Tibial artery (tissue), 4 donors: ENCODE measurements around the gene PLCB2.

Experiments
- DNase-seq, 2 donors: peaks; one replicate each; pipeline ENCODE4 v3.0.0-alpha.2; 2019
- H3K27ac ChIP-seq, 2 donors: fragments of 200-600 bp; sonication (generic) in 1 of 2; 1 replicate in 1 of 2; 2 replicates in 1 of 2; pipeline ENCODE4 v1.5.1; 2018 to 2019; ENCODE audit warnings: mild to moderate bottlenecking in 1 of 2
- H3K27me3 ChIP-seq, 2 donors: fragments of 200-600 bp; sonication (generic) in 1 of 2; one replicate each; pipeline versions ENCODE4 v1.5.1 to v1.6.0; 2016 to 2019
- H3K36me3 ChIP-seq, 3 donors: fragments of 200-600 bp; sonication (generic) in 2 of 3; one replicate each; pipeline ENCODE4 v1.5.1; 2016 to 2019; ENCODE audit warnings: mild to moderate bottlenecking in 2 of 3
- H3K4me1 ChIP-seq, 4 donors: fragments of 200-600 bp; sonication (generic) in 2 of 4; 1 replicate in 3 of 4; 2 replicates in 1 of 4; pipeline ENCODE4 v1.5.1; 2016 to 2019
- H3K4me3 ChIP-seq, 2 donors: fragments of 200-600 bp; sonication (generic) in 1 of 2; 1 replicate in 1 of 2; 2 replicates in 1 of 2; pipeline ENCODE4 v1.5.1; 2018 to 2019; ENCODE audit warnings: mild to moderate bottlenecking in 2 of 2
- H3K9me3 ChIP-seq, 3 donors: fragments of 200-600 bp; sonication (generic) in 1 of 3; one replicate each; pipeline ENCODE4 v1.5.1; 2016 to 2019
- intact Hi-C: fragments of 100-400 bp; cut with DNase I; formaldehyde crosslinking; loops from one replicate; pipeline ENCODE4 v1.15.0; 2023; ENCODE audit warnings: low total_unique reads
- TF ChIP-seq, protein P1 (sequence below), 2 experiments: fragments of 200-600 bp in 1 of 2; fragments of 450-650 bp in 1 of 2; IDR thresholded peaks; one replicate each; pipeline ENCODE4 v1.5.1; 2017 to 2019; ENCODE audit warnings: antibody characterized with exemption in 2 of 2, mild to moderate bottlenecking in 1 of 2, moderate library complexity in 1 of 2

PLCB2 gene

DNA sequence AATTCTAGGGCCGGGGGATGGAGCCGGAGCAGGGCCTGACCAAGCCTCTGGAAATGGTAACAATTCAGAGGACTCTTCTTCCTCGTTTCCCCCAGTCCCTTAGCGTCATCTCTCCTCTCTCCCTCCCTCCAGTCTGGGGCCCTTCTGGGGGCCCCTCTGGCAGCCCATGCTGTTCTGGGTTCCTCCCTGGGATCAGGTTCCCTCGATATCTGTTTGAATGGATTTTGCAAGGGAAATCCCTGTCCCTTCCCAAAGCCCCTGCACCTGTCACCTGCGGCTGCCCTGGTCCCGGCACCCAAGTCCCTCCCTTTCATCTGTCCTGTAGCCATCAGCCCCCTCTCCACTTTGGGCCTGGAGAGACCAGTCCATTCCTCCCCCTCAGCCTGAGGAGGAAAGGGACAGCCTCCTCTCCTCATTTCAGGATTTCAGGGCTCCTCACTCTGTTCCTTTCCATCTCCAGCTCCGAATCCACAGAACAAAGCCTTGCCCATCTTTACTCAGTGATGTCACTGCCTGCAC is 1.7 kb upstream of the PLCB2 start:
- H3K27ac ChIP-seq, result no peak overlapping the region
- intact Hi-C loops, result no loop called here
- no peaks in the 10 kb centered on the region for H3K9me3 ChIP-seq
- no peaks in the 10 kb centered on the region for H3K36me3 ChIP-seq
- H3K4me1 ChIP-seq, result peaks cover 0 to 11% (median 0%) of the 10 kb centered on the region in 4 donors
- no peak for DNase-seq
- TF ChIP-seq, protein P1, sequence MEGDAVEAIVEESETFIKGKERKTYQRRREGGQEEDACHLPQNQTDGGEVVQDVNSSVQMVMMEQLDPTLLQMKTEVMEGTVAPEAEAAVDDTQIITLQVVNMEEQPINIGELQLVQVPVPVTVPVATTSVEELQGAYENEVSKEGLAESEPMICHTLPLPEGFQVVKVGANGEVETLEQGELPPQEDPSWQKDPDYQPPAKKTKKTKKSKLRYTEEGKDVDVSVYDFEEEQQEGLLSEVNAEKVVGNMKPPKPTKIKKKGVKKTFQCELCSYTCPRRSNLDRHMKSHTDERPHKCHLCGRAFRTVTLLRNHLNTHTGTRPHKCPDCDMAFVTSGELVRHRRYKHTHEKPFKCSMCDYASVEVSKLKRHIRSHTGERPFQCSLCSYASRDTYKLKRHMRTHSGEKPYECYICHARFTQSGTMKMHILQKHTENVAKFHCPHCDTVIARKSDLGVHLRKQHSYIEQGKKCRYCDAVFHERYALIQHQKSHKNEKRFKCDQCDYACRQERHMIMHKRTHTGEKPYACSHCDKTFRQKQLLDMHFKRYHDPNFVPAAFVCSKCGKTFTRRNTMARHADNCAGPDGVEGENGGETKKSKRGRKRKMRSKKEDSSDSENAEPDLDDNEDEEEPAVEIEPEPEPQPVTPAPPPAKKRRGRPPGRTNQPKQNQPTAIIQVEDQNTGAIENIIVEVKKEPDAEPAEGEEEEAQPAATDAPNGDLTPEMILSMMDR (IDR thresholded peaks at IDR 0.05), result no peak
- peaks cover 0 to 43% of the 10 kb centered on the region in 2 donors for H3K27me3 ChIP-seq
- H3K4me3 ChIP-seq, result no peak overlapping the region

DNA sequence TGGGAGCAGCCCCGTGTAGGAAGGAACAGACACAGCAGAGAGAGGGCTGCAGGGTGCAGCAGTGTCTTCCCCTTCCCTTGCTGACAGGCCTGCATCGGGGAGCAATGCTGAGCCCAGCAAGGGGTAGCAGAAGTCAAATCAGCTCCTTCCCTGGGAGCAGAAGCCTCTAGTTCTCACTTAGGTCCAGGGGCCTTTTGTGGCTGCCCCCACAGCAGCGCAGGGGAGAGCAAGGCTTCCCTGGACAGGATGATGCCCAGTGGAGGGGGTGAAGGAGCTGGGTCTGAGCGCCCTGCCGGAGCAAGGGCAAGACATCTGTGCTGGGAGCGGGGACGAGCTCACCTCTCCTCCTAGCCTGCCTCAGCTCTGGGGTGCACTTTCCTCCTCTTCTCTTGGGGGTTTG is 827 bp downstream of the PLCB2 start:
- no peaks in the 10 kb centered on the region for H3K4me1 ChIP-seq
- no peaks in the 10 kb centered on the region for H3K9me3 ChIP-seq
- H3K36me3 ChIP-seq, result no peaks in the 10 kb centered on the region
- TF ChIP-seq, protein P1 (IDR thresholded peaks at IDR 0.05), result no peak
- no peak overlapping the region for H3K27ac ChIP-seq
- peak overlapping the region; percentile 22 to 38 for H3K4me3 ChIP-seq
- H3K27me3 ChIP-seq, result peaks cover 0 to 46% of the 10 kb centered on the region in 2 donors
- DNase-seq, result no peak
- intact Hi-C loops, result no loop called here

DNA sequence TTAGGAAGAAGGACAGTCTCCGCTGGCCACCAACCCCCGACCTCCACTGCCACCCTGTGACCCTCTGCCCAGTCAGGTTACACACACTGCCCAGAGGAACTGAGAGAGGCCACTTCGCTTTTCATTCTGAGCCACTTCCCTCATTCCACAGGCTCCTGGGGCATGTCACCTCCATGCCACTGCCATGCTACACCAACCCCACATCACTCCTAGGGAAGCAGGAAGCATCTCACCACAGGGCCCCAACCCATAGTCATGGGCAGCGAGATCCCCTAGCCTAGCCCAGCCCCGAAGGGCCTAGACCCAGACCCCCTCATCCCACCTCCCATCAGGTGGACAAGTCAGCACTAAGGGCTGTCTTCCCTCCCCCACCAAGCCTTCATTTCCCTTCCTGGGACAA is 1.4 kb downstream of the PLCB2 start:
- H3K4me3 ChIP-seq, result peak overlapping the region in 1 of 2 donors; percentile 22
- H3K4me1 ChIP-seq, result no peaks in the 10 kb centered on the region
- no peak overlapping the region for H3K27ac ChIP-seq
- intact Hi-C loops, result no loop called here
- no peak for DNase-seq
- no peaks in the 10 kb centered on the region for H3K9me3 ChIP-seq
- peaks cover 0 to 44% of the 10 kb centered on the region in 2 donors for H3K27me3 ChIP-seq
- no peaks in the 10 kb centered on the region for H3K36me3 ChIP-seq
- TF ChIP-seq, protein P1 (IDR thresholded peaks at IDR 0.05), result no peak

DNA sequence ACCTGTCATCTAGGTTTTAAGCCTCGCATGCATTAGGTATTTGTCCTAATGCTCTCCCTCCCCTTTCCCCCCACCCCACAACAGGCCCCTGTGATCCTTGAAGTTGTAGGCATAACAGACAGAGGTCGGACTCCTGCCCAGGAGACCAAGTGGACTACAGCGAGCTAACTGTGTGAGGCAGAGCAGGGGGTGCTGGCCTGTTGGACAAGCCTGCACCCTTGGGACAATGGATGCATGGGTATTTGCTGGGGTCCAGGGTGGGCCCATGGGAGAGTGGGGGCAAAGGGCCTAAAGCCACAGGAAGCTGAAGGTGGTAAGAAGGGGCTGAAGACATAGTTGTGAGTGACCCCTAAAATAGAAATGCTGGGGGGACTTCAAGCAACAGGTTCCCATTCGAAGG is 2.5 kb downstream of the PLCB2 start:
- no peak for DNase-seq
- Histone ChIP-seq H3K27me3 (peaks cover 0 to 40% of the 10 kb centered on the region in 2 donors), H3K27ac (no peak overlapping the region), H3K4me1 (no peaks in the 10 kb centered on the region), H3K36me3 (no peaks in the 10 kb centered on the region), H3K4me3 (no peak overlapping the region), H3K9me3 (peaks cover 0 to 7% (median 0%) of the 10 kb centered on the region in 3 donors)
- intact Hi-C loops, result no loop called here
- TF ChIP-seq, protein P1 (IDR thresholded peaks at IDR 0.05), result no peak

DNA sequence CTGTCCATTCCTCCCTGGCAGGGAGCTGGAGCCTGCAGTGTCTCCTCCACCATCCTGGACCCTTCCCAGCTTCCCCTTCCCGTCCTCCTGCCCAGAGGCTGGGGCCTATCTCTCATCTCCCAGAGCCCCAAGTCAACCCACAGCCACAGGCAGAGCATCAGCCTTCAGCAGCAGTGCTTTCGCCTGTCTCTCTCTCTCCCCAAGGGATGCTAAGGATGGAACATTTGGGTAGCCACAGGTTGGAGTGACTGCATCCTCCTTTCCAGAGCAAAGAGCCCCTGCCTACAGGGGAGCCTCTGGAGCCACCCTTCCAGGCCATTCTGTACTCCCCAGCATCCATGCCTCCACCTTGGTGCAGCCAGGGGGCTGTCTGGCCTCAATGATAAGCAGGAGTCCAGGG is 4.2 kb downstream of the PLCB2 start:
- TF ChIP-seq, protein P1 (IDR thresholded peaks at IDR 0.05), result no peak
- intact Hi-C loops, result no loop called here
- Histone ChIP-seq H3K27me3 (peaks cover 0 to 24% of the 10 kb centered on the region in 2 donors), H3K4me3 (no peak overlapping the region), H3K9me3 (peaks cover 0 to 13% (median 0%) of the 10 kb centered on the region in 3 donors), H3K4me1 (no peaks in the 10 kb centered on the region), H3K36me3 (no peaks in the 10 kb centered on the region), H3K27ac (no peak overlapping the region)
- DNase-seq, result no peak

DNA sequence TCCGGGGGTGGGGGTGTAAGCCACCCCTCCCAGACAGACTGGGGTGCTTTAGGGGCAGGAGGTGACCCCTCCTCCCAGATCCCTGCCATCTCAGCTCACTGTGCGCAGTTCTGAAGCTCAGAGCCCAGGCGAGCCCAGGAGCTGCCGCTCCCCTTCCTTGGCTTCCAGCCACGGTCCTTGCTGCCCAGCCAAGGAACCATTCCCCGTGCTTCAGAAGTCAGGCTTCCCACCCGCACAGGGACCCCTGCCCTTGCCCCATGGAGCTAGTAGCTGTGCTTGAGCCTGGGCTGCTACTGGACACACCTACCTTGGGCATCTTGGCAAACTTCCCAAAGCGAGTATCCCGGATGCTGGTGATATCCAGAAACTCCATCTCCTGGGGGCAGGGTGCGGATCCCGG is 4.8 kb downstream of the PLCB2 start:
- intact Hi-C loops, result no loop called here
- DNase-seq, result no peak

More for the DNA sequence above, 4.8 kb downstream of the PLCB2 start:
- peaks cover 0 to 18% of the 10 kb centered on the region in 2 donors for H3K27me3 ChIP-seq
- no peak overlapping the region for H3K4me3 ChIP-seq
- TF ChIP-seq, protein P1 (IDR thresholded peaks at IDR 0.05), result no peak
- H3K4me1 ChIP-seq, result no peaks in the 10 kb centered on the region
- no peak overlapping the region for H3K27ac ChIP-seq
- H3K9me3 ChIP-seq, result peaks cover 0 to 13% (median 0%) of the 10 kb centered on the region in 3 donors
- no peaks in the 10 kb centered on the region for H3K36me3 ChIP-seq
